Progenitor cell of endocrine pancreas (in vitro differentiated cells): Measurements from ENCODE around the gene NEURL3. TPM values are rescaled to one million over a fixed set of nuclear protein-coding genes. Genes with fewer than 3 reads are reported as not detected.

Source experiments
- DNase-seq: peaks from one replicate; pipeline ENCODE4 v3.0.0; 2021; ENCODE audit warnings: low spot score; ENCODE audit not compliant: unreplicated experiment
- H3K27ac Mint-ChIP-seq: 2 replicates; pipeline ENCODE4 v1.8.0; 2021; ENCODE audit warnings: mild to moderate bottlenecking, moderate library complexity, mixed read lengths
- H3K27me3 Mint-ChIP-seq: 2 replicates; pipeline ENCODE4 v1.8.0; 2021; ENCODE audit warnings: mixed read lengths
- H3K36me3 Mint-ChIP-seq: 2 replicates; pipeline ENCODE4 v1.8.0; 2022; ENCODE audit warnings: mixed read lengths; ENCODE audit not compliant: insufficient read depth
- H3K4me1 Mint-ChIP-seq: 2 replicates; pipeline ENCODE4 v1.8.0; 2021; ENCODE audit warnings: low read depth, mixed read lengths
- H3K4me3 Mint-ChIP-seq: 2 replicates; pipeline ENCODE4 v1.8.0; 2021; ENCODE audit warnings: low read depth, mild to moderate bottlenecking, moderate library complexity, mixed read lengths
- H3K9me3 Mint-ChIP-seq: 2 replicates; pipeline ENCODE4 v1.8.0; 2021; ENCODE audit warnings: low read depth, mixed read lengths
- CTCF ChIP-seq: fragments of 200-600 bp; sonication (generic); IDR thresholded peaks from one replicate; pipeline ENCODE4 v1.5.0; 2021; ENCODE audit warnings: antibody characterized with exemption, mild to moderate bottlenecking; ENCODE audit not compliant: unreplicated experiment
- total RNA-seq: library from RNA; stranded (reverse); gene quantifications from 2 replicates; pipeline ENCODE4 v1.2.1, GENCODE V29; 2021

Gene NEURL3
- total RNA-seq, 1 donor from 2014 or later = 0.86 TPM

- Mint-ChIP-seq H3K27ac (no peak overlapping the region), H3K27me3 (no peaks in the 10 kb centered on the region), H3K4me1 (no peaks in the 10 kb centered on the region), H3K9me3 (no peaks in the 10 kb centered on the region), H3K4me3 (no peak overlapping the region), H3K36me3 (peaks cover 8% of the 10 kb centered on the region)
- no peak for TF ChIP-seq CTCF
- no peak for DNase-seq
These were observed 43.7 kb upstream of the NEURL3 start for GRCh38 chr2:96548558-96549465.

DNA sequence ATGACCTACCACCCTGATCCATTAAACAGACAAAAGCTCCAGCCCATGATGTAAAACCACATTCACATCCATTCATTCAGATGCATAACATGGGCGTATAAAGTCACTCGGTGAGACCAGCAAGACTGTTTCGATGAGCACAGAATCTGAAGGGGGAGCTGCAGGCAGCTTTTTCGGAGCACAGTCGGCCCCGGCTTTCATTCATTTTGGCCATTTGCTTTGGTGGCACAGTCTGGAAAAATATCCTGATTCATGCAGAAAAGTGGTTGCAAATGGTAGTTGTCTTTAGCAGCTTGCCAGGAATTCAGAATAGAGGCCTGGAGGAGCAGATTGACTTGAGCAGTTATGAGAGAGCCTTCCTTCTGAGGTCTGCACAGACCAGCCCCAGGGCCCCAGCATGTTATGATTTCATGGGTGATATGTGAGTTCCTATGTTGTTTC is 42.6 kb upstream of the NEURL3 start:
- DNase-seq = no peak
- TF ChIP-seq CTCF = no peak
- Mint-ChIP-seq H3K27me3 (no peaks in the 10 kb centered on the region), H3K36me3 (peaks cover 8% of the 10 kb centered on the region), H3K4me3 (no peak overlapping the region), H3K27ac (peak overlapping the region; percentile 67), H3K4me1 (no peaks in the 10 kb centered on the region), H3K9me3 (no peaks in the 10 kb centered on the region)

DNA sequence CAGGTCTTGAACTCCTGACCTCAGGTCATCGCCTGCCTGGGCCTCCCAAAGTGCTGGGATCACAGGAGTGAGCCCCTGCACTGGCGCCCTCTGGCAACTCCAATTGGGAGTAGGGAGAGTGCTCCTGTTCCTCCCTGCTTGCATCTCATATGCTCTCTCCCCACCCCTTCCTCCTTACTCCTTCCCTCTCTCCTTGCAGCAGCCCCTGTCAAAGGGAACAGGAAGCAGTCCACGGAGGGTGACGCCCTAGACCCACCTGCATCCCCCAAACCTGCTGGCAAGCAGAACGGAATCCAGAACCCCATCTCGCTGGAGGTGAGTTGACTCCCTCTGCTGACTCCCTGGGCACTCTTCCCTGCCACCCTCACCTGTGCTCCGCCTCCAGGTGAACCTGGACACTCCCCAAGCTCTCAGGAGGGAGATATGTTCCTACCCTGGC is 42.1 kb upstream of the NEURL3 start:
- Mint-ChIP-seq H3K4me1 (no peaks in the 10 kb centered on the region), H3K4me3 (no peak overlapping the region), H3K36me3 (peaks cover 9% of the 10 kb centered on the region), H3K9me3 (no peaks in the 10 kb centered on the region), H3K27me3 (no peaks in the 10 kb centered on the region), H3K27ac (peak overlapping the region; percentile 67)
- no peak for TF ChIP-seq CTCF
- no peak for DNase-seq

GRCh38 chr2:96546797-96547196 is 41.6 kb upstream of the NEURL3 start:
- TF ChIP-seq CTCF = no peak
- H3K27ac Mint-ChIP-seq = no peak overlapping the region
- H3K36me3 Mint-ChIP-seq = peaks cover 9% of the 10 kb centered on the region
- no peaks in the 10 kb centered on the region for H3K27me3 Mint-ChIP-seq
- H3K4me1 Mint-ChIP-seq = no peaks in the 10 kb centered on the region
- no peak for DNase-seq
- H3K9me3 Mint-ChIP-seq = no peaks in the 10 kb centered on the region
- H3K4me3 Mint-ChIP-seq = no peak overlapping the region

GRCh38 chr2:96546321-96546720 is 41.2 kb upstream of the NEURL3 start:
- Mint-ChIP-seq H3K9me3 (no peaks in the 10 kb centered on the region), H3K36me3 (peaks cover 9% of the 10 kb centered on the region), H3K4me1 (no peaks in the 10 kb centered on the region), H3K27ac (no peak overlapping the region), H3K27me3 (no peaks in the 10 kb centered on the region), H3K4me3 (no peak overlapping the region)
- no peak for DNase-seq
- no peak for TF ChIP-seq CTCF
